Stimulated activated CD4-positive, alpha-beta T cell treated with anti-CD3 and anti-CD28 coated beads, Interleukin-12 subunit alpha, Interleukin-12 subunit beta, amount 100 ng/mL, for 48 hours (primary cell): ENCODE measurements around the gene FBLN7.

Experiments used
- DNase-seq, 3 donors: peaks; one replicate each; pipeline ENCODE4 v3.0.0-alpha.2; 2020; ENCODE audit warnings: low read depth in 2 of 3, low spot score in 1 of 3

FBLN7 gene

DNA sequence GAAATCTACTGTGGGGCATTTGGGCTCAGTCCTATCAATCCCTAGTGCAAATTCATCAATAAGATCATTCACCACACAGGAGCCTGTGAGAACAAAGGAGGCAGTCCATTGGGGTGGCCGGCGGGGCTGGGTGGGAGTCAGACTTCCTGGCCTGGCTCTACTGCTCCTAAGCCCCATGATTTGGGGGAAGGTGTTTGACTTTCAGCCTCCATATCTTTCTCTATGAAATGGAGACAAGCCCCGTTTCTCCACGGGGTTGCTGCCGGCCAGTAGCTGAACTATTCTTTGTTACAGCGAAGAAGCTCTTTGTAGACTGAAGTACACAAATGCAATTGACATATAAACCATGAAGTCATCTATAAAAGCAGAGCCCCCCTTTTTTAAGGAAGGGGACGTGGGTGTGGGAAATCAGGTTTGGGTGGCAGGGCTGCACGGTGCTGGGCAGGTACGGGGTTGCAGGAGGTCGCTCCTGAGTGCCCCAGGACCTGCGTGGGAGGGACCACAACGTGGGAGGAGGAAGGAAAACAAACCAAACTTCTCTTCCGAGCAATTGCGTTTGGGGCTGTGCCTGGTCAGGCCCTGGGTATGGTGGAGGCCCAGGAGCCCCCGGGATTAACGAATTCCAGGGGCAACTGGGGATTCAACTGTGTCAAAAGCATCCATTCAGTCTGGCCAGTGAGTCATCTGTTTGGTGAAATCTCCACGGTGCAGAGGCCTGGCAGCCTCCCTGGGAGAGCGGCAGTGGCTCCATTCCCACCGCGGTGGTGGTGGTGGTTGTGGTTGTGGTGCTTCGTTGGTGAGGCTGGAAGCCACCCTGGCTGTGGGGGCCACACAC lies 18.2 kb downstream of the FBLN7 start:
- DNase-seq = peak in 2 of 3 donors; percentile 41 to 46

DNA sequence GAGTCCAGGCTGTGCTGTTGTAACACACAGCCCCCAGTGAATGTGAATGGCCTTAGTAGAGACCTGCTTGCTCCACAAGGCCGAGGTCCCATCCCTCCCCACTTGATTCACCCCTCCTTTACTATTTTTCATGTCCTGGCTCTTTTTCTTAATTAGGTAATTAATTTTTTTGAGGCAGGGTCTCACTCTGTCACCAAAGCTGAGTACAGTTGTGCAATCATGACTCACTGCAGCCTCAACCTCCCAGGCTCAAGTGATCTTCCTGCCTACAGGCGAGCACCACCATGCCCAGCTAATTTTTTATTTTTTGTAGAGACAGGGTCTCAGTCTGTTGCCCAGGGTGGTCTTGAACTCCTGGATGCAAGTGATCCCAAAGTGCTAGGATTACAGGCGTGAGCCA lies 19.3 kb downstream of the FBLN7 start:
- no peak for DNase-seq

DNA sequence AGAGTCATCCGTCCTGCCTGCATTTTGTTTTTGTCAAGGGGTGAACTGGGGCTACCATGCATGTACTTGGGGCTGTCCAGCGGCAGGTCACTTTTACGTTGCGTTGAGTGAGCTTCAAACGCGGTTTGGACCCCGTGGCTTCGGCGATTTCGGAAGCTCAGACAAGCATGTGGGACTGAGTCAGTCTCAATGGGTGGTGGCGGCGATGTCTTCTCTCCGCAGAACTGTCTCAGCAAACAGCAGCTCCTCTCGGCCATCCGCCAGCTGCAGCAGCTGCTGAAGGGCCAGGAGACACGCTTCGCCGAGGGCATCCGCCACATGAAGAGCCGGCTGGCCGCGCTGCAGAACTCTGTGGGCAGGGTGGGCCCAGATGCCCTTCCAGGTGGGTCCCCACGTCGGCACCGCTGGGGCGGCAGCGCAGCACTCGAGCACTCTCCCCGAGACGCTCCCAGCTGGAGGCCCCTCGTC lies 21.3 kb downstream of the FBLN7 start:
- no peak for DNase-seq

DNA sequence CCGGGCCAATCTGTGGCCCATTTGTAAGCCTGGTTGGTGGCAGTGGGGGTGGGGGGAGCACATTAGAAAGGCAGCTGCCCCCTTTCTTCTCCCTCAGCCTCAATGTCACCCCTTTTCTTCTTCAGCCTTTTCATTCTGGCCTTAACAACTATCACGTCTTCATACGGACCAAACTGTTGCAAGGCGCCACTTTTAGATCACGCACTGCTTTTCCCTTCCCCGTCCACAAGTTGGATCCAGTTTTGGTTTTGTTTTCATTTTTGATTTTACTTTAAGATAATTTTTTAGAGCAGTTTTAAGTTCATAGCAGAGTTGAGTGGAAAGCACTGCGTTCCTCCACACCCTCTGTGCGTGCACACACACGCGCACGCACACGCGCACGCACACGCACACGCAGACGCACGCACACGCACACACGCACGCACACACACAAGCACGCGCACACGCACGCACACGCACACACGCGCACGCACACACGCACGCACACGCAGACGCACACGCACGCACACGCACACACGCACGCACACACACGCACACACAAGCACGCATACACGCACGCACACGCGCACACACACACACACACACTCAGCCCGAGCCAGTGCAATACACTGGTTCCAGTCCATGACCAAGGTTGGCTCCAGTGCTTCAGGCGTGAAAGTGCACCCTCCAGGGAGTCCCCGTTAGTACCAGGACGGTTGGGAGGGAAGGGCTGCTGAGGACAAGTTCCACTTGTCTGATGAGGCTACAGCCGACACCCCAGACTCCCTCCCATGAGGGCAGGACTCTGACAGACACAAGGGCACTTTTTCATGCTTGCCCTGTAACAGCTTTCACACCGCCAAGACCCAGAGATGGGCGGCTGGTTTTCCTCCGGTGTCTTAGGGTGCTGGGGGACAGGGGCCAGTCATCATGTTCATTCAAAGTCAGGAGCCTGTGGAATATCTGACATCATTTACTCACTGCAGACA lies 22.4 kb downstream of the FBLN7 start:
- no peak for DNase-seq

DNA sequence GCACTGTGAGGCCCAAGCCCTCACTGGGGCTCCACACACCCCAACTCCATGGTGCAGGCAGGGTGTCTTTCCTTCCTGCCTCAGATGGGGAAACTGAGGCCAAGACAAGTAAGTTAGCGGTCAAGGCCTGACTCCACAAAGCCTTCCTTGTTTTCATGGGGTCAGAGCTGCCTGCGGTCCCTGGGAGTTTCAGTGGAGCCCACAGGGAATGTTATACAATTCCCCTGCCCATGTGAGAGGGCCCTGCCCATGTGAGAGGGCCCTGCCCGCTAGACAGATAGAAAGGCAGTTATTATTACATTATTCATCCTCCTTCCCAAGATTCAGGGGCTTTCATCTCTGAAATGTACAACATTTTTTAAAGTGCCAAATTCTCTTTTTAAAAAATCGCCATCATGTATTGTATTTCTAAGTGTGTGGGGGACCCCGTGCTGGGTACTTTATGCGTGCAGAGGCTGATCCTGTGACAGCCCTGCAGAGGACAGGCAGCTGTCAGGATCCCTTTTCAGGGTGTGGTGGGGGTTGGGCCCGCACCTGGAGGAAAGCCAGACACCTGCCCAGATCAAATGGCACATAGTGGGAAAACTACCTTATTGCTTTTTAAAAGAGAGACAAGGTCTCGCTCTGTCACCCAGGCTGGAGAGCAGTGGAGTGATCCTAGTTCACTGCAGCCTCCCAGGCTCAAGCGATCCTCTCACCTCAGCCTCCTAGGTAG lies 23.4 kb downstream of the FBLN7 start:
- no peak for DNase-seq

DNA sequence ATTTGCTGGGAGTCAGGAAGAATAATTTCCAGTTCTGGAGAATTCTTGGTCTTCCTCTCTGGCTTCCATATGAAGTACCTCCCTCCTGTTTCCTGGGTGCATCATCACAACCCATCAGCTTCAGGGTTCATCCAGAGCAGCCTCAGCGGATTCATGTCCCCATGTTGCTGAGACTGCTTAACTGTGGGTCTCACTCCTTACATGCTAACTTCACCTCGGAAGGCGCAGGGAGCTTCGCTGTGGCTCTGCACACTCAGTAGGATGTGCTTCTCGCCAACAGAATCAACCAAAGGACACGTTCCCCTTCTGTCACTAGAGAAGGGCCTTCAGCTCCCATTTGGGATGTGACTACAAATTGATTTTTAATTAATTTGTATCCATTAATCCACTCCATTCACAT lies 24.2 kb downstream of the FBLN7 start:
- no peak for DNase-seq

DNA sequence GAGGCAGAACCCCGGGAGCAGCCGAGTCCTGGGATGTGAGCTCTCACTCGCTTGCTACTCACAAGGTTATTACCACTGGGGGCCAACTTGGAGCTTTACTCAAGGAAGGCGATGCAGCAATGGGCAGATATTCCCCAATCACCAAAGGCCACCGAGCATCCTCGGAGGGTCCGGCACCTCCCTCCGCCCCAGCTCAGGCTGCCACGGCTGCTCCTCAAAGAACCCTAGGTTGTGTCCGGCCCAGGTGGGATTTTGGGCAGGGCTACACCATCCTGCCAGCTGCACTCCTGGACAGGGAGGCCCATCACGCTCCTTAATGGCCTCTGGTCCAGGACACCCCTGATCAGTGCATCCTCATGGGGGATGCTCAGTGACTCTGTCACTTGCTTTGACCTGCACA lies 24.8 kb downstream of the FBLN7 start:
- no peak for DNase-seq

DNA sequence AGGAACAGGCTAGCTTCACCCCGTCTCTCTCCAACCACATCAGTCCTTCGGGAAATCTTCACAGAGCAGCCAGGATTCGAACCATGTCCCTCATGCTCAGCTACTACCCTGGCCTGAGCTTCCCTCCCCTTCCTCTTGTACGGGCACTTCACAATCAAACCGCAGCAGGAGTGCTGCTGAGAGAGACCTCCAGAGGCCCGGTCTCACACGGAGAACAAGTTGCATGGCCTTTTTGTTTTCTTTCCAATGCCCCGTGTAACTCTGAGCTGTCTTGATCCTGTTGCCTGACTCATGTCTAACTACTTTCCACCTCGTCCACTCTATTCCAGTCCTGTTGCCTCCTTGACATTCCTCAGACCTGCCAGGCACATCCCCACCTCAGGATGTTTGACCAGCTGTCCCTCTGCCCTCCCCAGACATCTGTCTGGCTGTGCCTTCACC lies 25.4 kb downstream of the FBLN7 start:
- DNase-seq = no peak

DNA sequence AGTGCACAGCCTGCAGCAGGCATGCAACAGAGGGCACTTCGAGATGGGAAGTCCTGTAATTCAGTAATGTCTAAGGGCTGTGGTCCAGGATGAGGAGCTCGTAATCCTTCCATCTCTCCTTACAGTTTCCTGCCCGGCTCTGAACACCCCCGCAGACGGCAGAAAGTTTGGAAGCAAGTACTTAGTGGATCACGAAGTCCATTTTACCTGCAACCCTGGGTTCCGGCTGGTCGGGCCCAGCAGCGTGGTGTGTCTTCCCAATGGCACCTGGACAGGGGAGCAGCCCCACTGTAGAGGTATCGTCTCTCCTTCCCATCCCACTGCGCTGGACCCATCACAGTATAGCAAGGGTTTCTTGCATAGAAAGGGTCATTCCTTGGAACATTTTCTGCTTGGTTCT lies 26.7 kb downstream of the FBLN7 start:
- no peak for DNase-seq

DNA sequence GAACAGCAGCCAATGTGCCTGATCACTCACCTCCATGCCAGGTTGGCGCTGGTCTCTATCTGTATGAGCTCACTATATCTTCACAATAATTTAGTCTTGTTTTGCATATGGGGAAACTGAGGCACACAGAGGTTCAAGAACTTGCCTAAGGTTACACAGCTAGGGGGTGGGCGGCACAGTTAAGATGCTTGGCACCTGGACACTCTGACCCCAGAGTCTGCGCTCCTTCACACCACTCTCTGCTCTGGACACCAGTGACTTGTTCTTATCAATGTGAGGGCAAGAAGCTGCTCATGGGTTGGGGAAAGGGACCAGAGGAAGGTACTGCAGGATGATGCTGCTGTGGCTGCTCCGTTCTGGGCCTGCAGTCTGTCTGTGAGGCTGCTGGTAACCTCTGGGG lies 27.1 kb downstream of the FBLN7 start:
- DNase-seq = no peak

DNA sequence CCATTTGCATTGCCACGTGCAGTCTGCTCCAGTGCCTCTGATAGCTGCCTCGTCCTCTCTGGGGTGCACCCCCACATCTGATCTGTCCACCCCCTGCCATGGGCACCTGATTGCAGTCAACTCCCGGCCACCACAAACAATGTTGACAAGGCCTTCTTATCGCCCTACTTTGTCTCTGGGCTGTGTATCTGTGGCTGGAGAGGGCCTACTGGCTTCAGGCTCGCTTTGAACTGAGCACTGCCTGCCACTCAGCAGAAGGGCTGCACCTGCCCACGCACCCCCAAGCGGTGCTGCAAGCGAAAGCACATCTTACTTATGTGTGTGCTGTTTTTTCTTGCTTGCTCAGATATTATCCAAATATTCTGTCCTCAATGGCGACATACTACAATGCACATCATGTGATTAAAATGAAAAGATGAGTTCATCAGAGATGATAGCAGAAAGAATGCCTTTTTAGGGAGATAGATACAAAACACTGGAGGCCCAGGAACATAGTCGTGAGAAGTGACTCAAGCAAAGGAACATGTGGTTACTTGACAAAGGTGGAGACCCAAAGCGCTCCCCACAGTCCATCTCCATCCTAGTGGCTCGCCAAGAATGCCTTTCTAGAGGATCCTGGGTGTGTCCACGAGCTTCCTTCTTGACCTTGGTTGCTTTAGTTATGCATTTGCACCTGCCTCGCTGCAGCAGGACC lies 28.8 kb downstream of the FBLN7 start:
- DNase-seq = no peak

DNA sequence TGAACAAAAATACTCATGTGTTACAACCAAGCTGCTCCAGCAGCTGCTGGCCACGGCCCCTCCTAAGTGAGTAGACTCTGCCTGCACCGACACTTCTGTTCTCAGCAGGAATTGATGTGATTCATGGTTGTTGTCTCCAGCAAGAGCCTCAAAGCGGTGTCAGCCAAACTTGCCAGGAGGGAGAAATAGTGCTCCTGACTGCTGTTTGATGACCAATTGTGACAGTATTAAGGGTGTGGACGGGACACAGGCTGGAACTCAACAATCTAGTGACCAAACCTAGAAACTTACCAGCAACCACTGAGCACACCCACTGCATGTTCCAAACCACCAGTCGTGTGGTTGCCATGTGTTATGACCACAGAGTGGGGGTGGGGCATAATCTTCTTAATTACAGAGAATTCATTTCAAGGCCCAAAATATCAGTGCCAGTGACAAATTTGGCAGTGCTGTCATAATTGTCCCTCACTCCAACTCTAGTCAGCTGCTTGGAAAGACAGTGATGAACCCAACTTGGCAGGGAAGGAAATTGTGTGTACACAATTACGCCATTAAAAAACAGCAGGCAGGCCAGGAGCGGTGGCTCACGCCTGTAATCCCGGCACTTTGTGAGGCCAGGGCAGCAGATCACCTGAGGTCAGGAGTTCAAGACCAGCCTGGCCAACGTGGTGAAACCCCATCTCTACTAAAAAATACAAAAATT lies 30.4 kb downstream of the FBLN7 start:
- no peak for DNase-seq

DNA sequence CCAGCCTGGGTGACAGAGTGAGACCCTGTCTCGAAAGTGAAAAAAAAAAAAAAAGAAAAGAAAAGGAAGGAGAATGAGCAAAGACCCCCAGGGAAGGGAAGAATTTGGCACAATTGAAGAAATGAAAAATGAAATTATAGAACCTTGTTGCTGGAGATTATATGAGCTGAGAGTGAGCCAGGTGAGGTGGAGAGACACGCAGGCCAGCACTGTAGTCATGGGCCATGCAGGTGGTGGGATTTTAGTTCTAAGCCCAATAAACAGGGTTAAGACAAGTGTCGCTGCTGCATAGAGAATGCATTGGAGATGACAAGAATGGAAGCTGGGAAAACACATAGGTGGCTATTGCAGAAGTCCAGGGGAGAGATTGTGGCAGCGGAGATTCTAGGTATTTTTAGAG lies 32.3 kb downstream of the FBLN7 start:
- no peak for DNase-seq

DNA sequence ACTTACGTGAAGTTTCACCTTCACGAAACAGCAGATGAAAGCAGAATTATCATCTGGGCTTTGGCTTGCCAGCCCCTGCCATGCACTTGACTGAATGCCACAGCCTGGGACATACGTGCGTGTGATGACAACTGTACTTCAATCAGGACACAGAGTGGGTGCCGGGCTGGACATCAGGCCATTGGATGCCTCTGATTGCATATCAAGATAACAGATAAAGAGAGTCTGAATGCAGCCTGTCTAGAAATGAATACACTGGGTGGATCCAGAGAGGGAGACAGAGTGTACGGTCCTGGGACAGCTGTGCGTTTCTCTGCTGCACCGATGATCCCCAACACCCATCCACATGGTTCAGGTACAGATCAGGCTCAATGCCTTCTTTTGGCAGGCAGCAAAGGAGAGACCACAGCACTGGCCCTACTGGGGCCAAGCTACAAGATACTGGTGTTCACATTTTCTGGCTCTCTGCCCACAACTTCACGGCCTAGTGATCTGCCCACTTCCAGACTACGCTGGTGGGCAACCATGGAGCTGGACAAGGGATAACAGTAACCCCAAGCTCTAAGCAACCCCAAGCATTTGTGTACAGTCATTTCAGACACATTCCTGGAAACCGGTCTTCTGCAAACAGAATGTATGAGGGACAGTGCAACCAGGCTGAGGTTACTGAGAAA lies 35.6 kb downstream of the FBLN7 start:
- DNase-seq = no peak

DNA sequence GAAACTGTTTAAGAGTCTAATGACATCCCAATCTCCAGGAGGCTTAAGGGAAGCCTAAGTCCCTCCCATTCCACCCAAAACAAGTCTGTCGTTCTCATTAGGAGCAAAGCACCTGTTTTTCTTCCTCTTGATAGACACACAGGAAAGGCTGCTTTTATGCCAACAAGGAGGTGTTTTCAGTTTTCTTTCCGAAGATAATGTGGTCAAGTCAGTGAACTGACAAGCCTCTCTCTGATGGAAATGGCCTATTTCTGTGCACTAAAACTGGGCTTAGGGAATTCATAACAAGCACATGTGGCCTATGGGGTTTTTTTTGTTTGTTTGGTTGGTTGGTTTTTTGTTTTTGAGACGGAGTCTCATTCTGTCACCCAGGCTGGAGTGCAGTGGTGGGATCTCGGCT lies 36.2 kb downstream of the FBLN7 start:
- no peak for DNase-seq

DNA sequence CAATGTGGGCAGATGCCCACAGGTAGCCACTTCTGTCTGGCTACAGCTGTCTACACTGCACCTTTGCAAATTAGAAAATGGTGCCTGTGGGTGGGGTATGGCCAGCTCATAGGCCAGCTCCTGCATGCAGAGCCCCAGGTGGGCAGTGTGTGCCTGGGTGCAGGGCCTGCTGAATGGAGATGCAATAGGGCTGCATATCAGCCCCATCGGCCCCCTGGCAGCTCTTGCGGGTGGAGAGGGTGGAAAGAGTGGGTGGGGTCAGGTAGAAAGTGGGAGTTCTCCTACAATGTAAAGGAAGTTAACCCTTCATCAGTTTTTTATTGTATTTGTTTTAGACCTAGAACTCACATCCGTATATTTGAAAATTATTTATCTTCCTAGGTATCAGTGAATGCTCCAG lies 37.1 kb downstream of the FBLN7 start:
- DNase-seq = no peak

DNA sequence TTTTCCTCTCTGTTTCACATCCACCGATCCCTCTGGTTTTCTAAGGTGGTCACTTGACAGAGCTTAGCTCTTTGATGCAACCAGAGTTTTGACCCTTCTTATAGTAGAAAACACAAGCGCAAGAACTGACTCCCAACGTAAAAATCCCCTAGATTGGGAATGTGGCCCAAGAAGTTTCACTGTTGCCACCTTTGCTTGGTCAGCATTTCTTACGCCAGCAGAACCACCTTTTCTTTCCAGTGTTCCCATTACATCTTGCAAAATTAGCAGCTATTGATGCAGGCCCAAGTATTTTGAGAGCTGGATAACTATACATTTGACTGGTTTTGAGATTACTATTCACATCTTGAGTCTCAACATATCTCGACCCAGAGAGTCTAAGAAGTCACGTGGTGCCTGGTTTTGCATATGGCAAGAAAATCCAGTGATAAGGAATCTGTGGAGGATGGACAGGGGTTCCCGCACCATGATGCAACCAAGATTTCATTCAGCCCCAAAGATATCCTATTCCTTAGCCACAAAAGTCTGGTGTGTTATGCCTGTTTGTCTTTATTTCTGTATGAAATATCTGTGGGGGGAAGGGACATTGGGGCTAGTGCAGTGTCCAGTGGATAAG lies 37.9 kb downstream of the FBLN7 start:
- DNase-seq = no peak

DNA sequence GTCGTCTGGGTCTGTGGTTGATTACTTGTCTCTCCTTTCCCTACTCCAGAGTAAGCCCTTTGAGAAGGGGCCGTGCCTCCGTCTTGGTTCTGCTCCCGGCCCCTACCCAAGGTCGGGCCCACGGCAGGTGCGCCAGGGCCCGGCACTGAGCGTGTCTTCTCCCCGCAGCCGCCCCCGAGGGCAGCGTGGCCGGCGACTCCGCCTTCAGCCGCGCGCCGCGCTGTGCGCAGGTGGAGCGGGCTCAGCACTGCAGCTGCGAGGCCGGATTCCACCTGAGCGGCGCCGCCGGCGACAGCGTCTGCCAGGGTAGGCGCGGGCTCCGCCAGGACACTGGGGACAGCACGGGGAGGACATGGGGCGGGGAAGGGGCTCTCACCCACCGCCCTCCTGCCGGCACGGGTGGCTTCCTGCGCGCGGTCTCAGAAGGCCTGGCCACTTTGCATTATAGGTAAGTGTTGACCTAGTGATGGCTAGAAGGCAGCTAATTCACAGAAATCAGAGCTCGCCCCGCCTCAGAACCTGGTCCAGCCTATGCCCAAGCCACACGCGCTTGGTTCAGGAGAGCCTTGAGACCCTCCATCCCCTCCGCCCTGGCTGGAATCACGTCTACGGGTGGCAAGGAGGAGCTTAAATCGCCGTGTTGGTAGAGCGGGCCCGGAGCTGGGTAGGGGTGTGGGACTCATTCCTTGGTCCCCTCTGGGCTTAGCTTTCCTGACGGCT lies 43.5 kb downstream of the FBLN7 start:
- DNase-seq = peak in 2 of 3 donors; percentile 48 to 50
